GM12878 (cell line): ENCODE data around the gene TRNT1. TPM values are rescaled to one million over a fixed set of nuclear protein-coding genes. Genes with fewer than 3 reads are reported as not detected.

Experiments
- ATAC-seq: fragments of 200-7000 bp; cut with Tn5 transposase; 3 replicates; pipeline ENCODE4 v1.9.1; 2020; ENCODE audit warnings: mild to moderate bottlenecking, moderate library complexity
- BruUV-seq: library from RNA; stranded (reverse); fragments of 400-500 nt; replicated peaks from 2 replicates; lab custom pipeline; 2021; lab: Mats Ljungman, UMichigan
- CTCF ChIA-PET: fragments of 300-600 bp; sonication (Branson Sonifier 250); formaldehyde crosslinking; extraction: SDS; loops from one replicate; lab custom pipeline; 2021; ENCODE audit warnings: inconsistent platforms; lab: Yijun Ruan, JAX
- POLR2A ChIA-PET: fragments of 350-600 bp; formaldehyde crosslinking; extraction: SDS; loops from one replicate; lab custom pipeline; 2021; ENCODE audit warnings: inconsistent platforms; lab: Charles Lee
- RAD21 ChIA-PET: fragments of 300-600 bp; sonication (Branson Sonifier 250); formaldehyde crosslinking; loops from one replicate; lab custom pipeline; 2023; ENCODE audit warnings: antibody characterized with exemption; ENCODE audit not compliant: unreplicated experiment; lab: Charles Lee
- SMC1A ChIA-PET: fragments of 300-600 bp; sonication (Branson Sonifier 250); formaldehyde crosslinking; loops from one replicate; lab custom pipeline; 2023; ENCODE audit not compliant: unreplicated experiment, uncharacterized antibody; lab: Charles Lee
- DNase-seq: peaks from one replicate; pipeline ENCODE4 v3.0.0-alpha.2; 2011; ENCODE audit warnings: low read depth, low spot score
- FAIRE-seq: peaks from 3 replicates; lab custom pipeline; 2011; peaks lifted over from hg19 to GRCh38; lab: Jason Lieb, UNC
- H2AFZ ChIP-seq: 2 replicates; pipeline ENCODE4 v1.6.0; 2011; ENCODE audit warnings: low read depth, low read length, control low read depth; ENCODE audit not compliant: control insufficient read depth
- H3K27ac ChIP-seq: 2 replicates; pipeline ENCODE4 v1.5.1; 2011; ENCODE audit warnings: control low read depth; ENCODE audit not compliant: control insufficient read depth, insufficient read depth
- H3K27me3 ChIP-seq, 2 experiments: replicated peaks in 1 of 2; 2 replicates each; pipeline versions ENCODE4 v1.6.0 to v1.6.1; 2011; ENCODE audit warnings: low read length in 1 of 2; ENCODE audit not compliant: control insufficient read depth in 2 of 2, insufficient read depth in 2 of 2
- H3K36me3 ChIP-seq, 2 experiments: 2 replicates each; pipeline ENCODE4 v1.5.1; 2011; ENCODE audit warnings: low read length in 1 of 2; ENCODE audit not compliant: control insufficient read depth in 2 of 2, insufficient read depth in 2 of 2
- H3K4me1 ChIP-seq: 2 replicates; pipeline ENCODE4 v1.6.1; 2011; ENCODE audit warnings: mild to moderate bottlenecking, low read length, moderate library complexity, mixed read lengths; ENCODE audit not compliant: control insufficient read depth, insufficient read depth
- H3K4me2 ChIP-seq: 2 replicates; pipeline ENCODE4 v1.6.0; 2011; ENCODE audit warnings: control low read depth; ENCODE audit not compliant: control insufficient read depth, insufficient read depth
- H3K4me3 ChIP-seq: fragments of 200-600 bp; sonication (generic); 2 replicates; pipeline ENCODE4 v1.5.1; 2016
- H3K79me2 ChIP-seq: 2 replicates; pipeline ENCODE4 v1.6.0; 2011; ENCODE audit warnings: low read length; ENCODE audit not compliant: control insufficient read depth, insufficient read depth
- H3K9ac ChIP-seq: 2 replicates; pipeline ENCODE4 v1.8.0; 2011; ENCODE audit warnings: low read length, control low read depth, mixed read lengths; ENCODE audit not compliant: control insufficient read depth, insufficient read depth
- H3K9me3 ChIP-seq: replicated peaks from 3 replicates; pipeline ENCODE4 v1.5.1; 2011; ENCODE audit warnings: mild to moderate bottlenecking, low read length; ENCODE audit not compliant: control insufficient read depth, insufficient read depth
- H4K20me1 ChIP-seq: 2 replicates; pipeline ENCODE4 v1.6.0; 2011; ENCODE audit not compliant: control insufficient read depth, insufficient read depth
- PAX8 ChIP-seq: fragments of 450-650 bp; IDR thresholded peaks from 2 replicates; pipeline ENCODE4 v1.6.1; 2017; ENCODE audit warnings: mild to moderate bottlenecking, moderate library complexity
- RBBP5 ChIP-seq: fragments of 200-600 bp; sonication (generic); conservative IDR thresholded peaks from 2 replicates; pipeline ENCODE4 v1.6.1; 2016
- TAF1 ChIP-seq: IDR thresholded peaks from 2 replicates; pipeline ENCODE4 v1.6.1; 2011; ENCODE audit warnings: mild to moderate bottlenecking, low read depth, low read length, borderline replicate concordance
- TCF12 ChIP-seq: IDR thresholded peaks from 2 replicates; pipeline ENCODE4 v1.6.1; 2011; ENCODE audit warnings: low read depth, mild to moderate bottlenecking, low read length
- ZBTB4 ChIP-seq: fragments of 450-650 bp; formaldehyde crosslinking; IDR thresholded peaks from 2 replicates; pipeline ENCODE4 v1.4.0; 2022; ENCODE audit warnings: mild to moderate bottlenecking, moderate library complexity
- WGBS: methylation state at CpG from one replicate; pipeline ENCODE4 v1.1.6; 2016; ENCODE audit warnings: low lambda C conversion rate; ENCODE audit not compliant: insufficient replicate concordance, insufficient coverage; ENCODE audit errors: missing lambda C conversion rate; 5-methylcytosine and 5-hydroxymethylcytosine counted together
- in situ Hi-C: fragments of 300-500 bp; cut with MboI; formaldehyde crosslinking; loops from 9 replicates; pipeline ENCODE4 v1.14.3; 2018; ENCODE audit warnings: mixed read lengths
- intact Hi-C: fragments of 100-400 bp; cut with micrococcal nuclease; formaldehyde crosslinking; loops from one replicate; pipeline ENCODE4 v1.14.2; 2022; ENCODE audit not compliant: unreplicated experiment
- polyA plus RNA-seq, 11 experiments: library from polyadenylated mRNA; depleted of rRNA in 4 of 11; unstranded in 6 of 11; stranded (reverse) in 5 of 11; fragments of >200 nt; fragmentation: Nextera tagmentation in 4 of 11; fragmentation: Illumina TruSeq in 1 of 11; extraction: Ambion mirVana in 4 of 11; extraction: Trizol in 1 of 11; gene quantifications; 1 replicate in 1 of 11; 2 replicates in 10 of 11; pipeline versions ENCODE4 v1.2.1 to v1.2.3, GENCODE V29; 2011 to 2016; ENCODE audit warnings: inconsistent platforms in 2 of 11, missing spikeins in 2 of 11, low read depth in 1 of 11
- total RNA-seq, 4 experiments: library from RNA; depleted of rRNA in 3 of 4; stranded (reverse); fragments of >200 nt in 3 of 4; fragmentation: Illumina TruSeq in 1 of 4; extraction: Trizol in 1 of 4; gene quantifications; 2 replicates each; pipeline versions ENCODE4 v1.2.1 to v1.2.3, GENCODE V29; 2013 to 2021

Gene TRNT1
- total and polyA plus RNA-seq, 10 of the 15 experiments (the other 5 are each of a cell fraction or from before 2014, with no cell fraction given) = 28.6 to 54.9 (median 36.6) TPM

- no peak for ATAC-seq
- Histone ChIP-seq H3K36me3 (no peaks in the 10 kb centered on the region), H3K27me3 (no peaks in the 10 kb centered on the region; a peak in 1 of 4 replicates), H2AFZ (no peak overlapping the region), H3K9ac (no peak overlapping the region), H3K4me1 (no peaks in the 10 kb centered on the region), H3K27ac (no peak overlapping the region), H3K4me2 (no peak overlapping the region), H3K4me3 (no peak overlapping the region), H3K9me3 (no peaks in the 10 kb centered on the region), H3K79me2 (no peaks in the 10 kb centered on the region), H4K20me1 (no peaks in the 10 kb centered on the region)
- DNase-seq = no peak
- BruUV-seq = no TSS peak
- intact Hi-C loops (no loop called here), in situ Hi-C loops (no loop called here)
- ChIA-PET CTCF (interaction anchor here (1.0 to 2.1 kb wide), 4 partner anchors 9 to 1097 kb away, joined by 3 to 9 read pairs (median 5); no protein-coding TSS in a partner anchor), POLR2A (no interaction called here), RAD21 (interaction anchor here (1.3 kb wide), 1 partner anchor 9 kb away, joined by 4 read pairs; no protein-coding TSS in a partner anchor), SMC1A (interaction anchor here (1.0 to 1.5 kb wide), 3 partner anchors 9 to 807 kb away, joined by 3 to 7 read pairs (median 5); no protein-coding TSS in a partner anchor)
- FAIRE-seq = no peak
- WGBS = 3% methylated on average over 4 of the region's 4 CpGs
- TF ChIP-seq TCF12 = no peak
- TF ChIP-seq ZBTB4 (CRISPR knock-in tag) = no peak
- TF ChIP-seq TAF1 = no peak
- TF ChIP-seq PAX8 = no peak
- TF ChIP-seq RBBP5 = no peak
Observed at GRCh38 chr3:3191675-3192285, 65.0 kb downstream of the TRNT1 start.
